Activated T-cell treated with anti-CD3 and anti-CD28 coated beads, Interleukin-2, amount 50 U/mL, for 48 hours (primary cell): ENCODE data around the gene WWOX.

ENCODE experiments used
- DNase-seq, 2 experiments: peaks; one replicate each; pipeline ENCODE4 v3.0.0-alpha.2; 2020

WWOX gene

DNA sequence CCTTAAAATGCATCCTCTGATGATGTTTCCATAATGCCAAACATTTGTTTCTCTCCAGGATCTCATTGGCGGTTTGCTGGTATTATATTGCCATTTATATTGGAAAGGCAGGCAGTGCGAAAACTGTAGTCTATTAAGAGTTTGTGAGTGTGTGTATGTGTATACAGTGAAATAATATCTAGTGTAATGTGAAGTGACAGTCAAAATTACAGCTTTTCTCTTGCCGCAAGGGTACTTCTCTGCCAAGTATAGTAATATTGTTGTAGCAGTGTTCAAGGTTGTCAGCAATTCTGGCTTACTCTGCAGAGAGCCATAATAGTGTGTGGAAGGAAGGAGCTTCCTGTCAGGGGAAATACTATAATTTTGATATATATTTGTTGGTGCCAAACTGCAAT, 178.6 kb downstream of the WWOX start:
- DNase-seq = no peak

DNA sequence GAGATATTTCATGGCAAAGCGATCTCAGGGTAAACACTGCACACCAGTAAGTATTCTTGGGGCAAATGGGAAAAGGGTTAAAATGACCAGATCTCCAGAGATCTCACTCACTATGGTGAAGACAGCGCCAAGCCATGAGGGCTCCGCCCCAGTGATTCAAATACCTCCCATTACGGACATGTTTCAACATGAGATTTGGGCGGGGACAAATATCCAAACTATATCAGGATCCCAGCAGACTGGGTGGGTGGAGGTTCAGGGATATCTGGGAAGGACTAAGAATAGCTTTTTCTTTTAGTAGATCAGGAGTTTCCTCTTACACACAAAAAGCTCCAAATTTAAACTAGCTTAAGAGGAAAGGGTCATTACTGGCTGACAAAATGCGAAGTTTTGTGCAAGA, 181.7 kb downstream of the WWOX start:
- no peak for DNase-seq

DNA sequence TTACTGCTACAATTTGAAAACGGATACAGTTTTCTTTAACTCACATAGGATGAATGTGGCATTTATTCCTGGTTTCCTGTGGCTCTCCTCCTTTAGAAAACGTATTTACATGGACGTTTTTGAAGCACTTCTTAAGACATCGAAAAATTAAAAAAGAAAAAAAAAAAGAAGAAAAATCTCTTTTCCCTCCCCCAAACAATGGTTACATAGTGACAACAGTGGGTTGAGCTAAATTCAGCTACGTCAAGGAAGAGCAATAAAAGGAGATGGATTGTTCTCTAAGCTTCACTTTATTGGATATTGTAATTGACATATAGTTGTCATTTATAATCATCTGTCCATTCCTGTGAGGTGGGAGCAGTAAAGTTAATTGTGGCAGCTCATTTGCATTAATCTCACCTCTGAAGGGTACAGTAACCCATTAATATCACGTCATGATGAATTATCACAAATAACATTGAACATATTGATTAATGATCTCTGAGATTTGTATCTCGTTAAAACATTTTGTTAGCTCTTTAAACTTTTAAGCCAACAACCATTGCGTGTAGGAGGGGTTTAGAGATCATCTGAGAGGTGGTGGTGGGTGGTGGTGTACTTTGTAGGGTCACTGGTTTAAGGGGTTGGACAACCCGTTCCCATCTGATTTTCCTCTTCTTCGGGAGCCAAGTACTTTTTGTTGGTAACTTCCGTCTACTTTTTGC, 184.2 kb downstream of the WWOX start:
- no peak for DNase-seq

DNA sequence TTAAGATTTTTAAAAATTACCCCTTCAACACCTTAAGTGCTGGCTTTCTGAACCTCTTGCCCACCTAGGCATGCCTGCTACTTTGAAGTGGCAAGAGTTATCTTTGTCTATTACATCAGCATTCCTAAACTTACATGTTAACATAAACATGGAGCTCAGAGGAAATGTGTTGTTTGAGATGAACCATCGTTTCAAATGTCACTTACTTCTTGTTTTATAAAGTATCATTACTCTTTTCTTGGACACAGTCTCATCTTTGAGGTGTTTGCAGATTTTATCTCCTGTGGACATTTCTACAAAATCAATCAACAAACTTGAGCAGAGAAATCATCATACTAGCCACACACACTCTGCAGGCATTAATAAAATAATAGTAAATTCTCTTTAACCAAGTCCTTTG, 184.9 kb downstream of the WWOX start:
- no peak for DNase-seq

DNA sequence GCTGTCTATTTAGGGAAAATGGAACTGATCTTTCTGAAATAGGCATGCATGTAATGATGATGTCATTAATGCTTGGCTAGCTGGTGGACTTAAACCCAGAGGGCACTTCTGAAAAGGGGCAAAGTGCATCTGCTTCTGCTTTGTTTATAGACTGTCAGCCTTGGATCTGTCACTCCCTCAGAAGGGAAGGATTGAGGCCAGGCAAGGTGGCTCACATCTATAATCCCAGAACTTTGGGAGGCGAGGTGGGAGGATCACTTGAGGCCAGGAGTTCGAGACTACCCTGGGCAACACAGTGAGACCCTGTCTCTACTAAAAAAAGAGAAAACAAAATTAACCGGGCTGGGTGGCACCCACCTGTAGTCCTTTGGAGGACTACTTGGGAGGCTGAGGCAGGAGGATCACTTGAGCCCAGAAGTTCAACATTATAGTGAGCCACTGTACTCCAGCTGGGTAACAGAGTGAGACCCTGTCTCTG, 185.5 kb downstream of the WWOX start:
- no peak for DNase-seq

DNA sequence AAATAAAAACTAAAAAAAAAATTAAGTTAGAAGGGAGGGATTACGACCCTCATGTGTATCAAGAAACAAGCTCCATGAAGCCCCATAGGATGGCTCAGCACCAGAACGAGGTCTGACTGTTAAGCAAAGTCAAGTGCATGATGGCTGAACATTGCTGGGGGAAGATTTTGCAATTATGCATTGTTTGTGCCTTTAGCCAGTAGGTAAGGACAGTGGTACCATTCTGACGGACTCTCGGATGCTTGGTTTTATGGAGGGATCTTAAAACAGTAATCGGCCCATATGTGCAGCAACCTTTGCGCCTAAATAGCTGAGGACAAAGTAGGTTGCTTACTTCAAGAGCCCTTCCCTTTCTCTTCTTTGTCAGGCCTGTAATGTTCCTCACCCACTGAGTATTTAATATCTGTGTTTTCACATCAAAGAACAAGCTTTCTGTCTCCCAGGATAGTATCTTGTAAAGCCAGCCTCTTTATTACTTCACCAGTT, 186.0 kb downstream of the WWOX start:
- no peak for DNase-seq

DNA sequence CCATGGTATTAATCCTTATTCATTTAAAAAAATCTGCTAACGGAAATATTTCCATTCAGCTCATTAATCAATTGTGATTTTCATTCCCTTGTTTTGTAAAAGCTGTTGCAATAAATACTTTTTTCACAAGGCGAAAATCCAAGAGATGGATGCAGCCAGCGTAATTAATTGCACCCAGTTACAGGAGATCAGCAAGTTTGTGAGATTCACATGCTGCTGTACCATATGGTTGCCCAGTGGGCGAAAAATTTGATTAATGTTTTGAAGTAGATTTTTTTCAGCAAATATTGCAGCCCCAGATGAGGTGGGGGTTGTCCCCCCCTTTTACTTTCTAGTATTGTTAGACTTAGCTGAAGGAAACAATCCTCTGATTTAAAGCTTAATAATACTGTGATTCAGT, 186.6 kb downstream of the WWOX start:
- DNase-seq = no peak

DNA sequence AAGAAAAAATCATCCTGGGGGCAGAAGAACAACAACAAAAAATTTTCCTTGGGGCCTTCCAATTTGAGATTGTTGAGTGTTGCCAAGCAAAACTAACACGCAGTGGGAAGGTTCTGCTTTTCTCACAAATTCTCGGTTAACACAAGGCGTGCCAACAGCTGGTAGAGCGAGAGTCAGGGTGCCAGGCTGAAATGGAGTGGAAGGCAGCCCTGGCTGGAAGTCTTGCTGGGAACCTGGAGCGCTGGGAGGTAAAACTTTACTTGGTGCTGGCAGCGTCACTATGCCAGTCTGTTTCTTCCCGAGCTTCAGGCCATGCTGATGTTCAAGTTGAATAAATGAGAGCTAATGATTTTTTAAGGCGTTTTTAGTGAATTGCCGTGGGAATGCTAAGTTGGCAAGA, 189.4 kb downstream of the WWOX start:
- DNase-seq = no peak

DNA sequence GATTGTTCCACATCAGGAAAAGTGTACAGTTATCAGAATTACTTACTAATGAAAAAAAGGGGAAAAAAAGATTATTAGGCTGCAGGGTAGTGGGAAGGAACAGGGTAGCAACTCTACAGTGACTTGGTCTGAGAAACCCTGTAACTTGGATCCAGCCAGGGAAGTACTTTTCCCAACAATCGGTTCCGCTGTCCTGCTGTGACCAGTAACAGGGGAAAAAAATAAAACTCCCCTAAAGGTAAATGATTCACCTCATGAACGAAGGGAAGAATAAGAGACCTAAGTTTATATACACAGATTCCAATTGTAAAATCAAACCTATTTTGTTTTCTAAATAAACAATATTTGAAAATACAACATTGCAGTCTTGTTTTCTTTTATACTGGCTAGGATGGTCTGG, 189.9 kb downstream of the WWOX start:
- DNase-seq = no peak

DNA sequence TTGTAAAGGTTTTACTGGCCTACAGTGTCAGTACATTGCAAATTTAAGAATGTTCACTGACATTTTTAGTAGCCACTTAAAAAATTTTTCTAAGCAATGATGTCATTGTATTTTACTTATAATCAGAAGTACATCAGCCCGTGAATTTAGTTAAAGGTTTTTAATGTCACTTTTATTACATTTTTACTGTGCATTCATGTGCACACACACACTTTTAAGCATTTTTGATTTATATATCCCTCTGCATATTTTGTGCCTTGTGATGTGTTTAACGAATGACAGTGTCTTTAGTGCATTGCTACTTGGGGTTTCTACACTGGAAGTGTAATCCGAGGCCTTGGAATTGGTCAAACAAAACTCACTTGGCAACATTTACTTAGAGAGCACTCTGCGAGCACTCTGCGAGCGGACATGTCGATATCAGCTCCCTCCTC, 190.4 kb downstream of the WWOX start:
- no peak for DNase-seq

DNA sequence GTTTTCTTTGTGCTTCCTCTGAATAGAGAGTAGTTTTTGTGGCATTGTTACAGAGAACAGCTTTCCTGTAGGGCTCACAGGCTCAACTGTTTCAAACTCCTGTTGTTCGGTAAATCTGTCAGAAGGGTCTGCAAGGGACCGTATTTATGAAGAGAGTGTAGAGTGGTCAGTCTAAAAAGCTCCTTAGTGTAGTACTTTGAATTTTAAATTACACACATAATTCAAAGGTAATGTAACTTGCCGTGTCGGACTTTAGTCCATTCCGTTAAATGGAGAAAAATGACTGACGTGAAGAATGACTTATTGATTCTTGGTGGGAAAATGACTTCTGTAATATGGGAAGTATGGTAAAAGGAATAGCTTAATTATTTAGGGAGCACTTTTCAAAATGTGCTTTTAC, 190.9 kb downstream of the WWOX start:
- no peak for DNase-seq

DNA sequence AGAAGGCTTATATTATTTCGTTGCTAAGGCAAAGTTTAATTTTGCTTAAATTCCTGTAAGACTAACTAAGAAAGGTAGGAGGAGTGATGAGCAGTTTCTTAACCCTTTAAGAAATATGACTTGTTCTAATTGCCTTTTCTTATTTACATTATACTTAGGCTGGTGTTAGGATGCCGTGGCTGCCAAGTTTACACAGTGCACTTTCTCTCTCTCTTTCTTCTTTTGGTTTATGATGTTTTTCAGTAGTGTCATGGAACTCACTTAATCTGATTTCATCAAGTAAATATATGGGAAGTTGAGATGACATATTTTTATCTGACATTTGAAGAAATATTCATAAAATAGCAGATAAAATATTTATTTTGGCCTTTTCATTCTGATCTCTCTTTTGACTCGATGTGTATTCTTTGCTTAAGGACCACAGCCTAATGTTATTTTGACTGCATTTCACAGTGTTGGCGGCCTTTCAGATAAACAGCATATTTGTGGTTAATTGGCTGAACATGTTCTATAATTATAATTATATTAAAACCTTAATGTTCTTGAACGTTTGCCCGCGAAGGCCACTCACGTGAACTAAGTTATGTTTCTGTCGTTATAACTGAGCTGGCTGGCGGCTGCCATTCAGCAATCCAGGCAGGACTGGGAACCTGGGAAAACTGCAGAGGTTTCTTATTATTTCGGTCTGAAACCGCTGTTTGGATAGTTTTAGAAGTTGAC, 191.6 kb downstream of the WWOX start:
- no peak for DNase-seq

DNA sequence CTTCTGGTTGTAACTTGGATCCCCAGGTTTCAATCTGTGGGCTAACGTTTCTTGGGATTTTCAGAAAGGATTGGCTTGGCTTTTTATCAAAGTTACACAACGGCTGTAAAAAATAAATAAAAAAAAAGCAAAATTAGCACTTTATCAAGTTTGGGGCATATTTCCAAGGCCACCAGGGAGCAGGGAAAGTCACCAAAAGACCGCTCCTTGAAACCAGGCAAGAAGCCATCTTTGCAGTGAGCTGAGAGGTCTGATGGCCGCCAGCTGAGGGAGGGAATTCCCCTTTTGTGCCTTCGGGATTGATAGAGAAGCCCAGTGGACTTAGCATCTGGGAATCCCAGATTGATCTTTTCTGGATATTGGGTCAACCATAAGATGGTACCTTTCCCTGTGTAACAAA, 192.2 kb downstream of the WWOX start:
- no peak for DNase-seq

DNA sequence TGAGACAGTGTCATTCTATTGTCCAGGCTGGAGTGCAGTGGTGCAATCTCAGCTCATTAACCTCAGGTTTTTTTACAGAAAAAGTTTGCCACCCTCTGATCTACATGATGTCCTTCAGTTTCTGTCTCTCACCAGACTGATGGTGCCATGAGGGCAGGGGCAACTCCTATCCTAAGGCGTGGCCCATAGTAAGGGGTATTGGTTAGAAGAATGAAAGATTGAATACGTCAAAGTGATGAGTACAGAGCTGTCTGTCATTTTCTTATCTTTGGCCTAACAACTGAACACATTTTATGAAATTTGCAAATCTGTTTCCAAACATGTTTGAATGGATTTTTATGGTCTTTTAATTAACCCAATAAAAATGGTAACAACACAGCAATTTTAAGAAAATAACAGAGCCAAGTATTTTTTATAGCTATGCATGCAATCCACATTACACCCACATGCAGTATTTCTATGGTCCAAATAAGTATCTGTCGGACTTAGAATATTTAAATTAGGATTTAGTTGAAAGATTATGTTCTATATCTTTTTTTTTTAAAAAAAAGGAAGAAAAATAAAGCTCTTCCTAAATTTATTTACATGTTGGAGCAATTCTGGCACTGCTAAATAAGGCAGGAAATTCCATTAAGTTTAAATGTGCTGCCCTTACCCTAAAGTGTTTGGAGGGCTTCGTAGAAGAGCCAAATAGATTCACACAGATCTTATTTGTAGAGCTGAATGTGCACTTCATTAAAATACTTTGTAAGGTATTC, 192.8 kb downstream of the WWOX start:
- DNase-seq = no peak

DNA sequence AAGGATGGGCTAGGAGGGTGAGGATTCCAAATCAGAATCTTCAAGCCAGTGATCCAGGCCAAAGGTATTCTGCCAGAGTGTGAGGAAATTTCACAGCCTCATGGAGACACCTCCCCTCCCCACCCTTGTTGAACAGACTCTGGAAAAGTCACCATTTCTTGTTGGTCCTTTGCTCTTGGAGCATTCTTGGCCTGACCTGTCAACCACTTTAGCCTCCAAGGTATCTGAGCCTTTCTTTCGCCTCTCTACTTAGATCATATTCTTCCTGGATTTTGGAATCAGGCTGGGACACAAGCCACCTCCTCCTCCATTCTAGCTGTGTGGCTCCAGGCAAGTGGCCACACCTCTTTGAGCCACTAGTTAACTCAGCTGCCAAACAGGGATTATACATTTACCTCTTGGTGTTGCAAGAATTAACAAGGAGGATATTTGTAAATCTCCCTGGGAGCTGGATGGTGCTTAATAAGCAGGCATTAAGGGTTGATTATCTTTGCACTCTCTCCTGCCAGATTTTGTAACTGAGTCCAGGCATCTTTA, 193.5 kb downstream of the WWOX start:
- no peak for DNase-seq

DNA sequence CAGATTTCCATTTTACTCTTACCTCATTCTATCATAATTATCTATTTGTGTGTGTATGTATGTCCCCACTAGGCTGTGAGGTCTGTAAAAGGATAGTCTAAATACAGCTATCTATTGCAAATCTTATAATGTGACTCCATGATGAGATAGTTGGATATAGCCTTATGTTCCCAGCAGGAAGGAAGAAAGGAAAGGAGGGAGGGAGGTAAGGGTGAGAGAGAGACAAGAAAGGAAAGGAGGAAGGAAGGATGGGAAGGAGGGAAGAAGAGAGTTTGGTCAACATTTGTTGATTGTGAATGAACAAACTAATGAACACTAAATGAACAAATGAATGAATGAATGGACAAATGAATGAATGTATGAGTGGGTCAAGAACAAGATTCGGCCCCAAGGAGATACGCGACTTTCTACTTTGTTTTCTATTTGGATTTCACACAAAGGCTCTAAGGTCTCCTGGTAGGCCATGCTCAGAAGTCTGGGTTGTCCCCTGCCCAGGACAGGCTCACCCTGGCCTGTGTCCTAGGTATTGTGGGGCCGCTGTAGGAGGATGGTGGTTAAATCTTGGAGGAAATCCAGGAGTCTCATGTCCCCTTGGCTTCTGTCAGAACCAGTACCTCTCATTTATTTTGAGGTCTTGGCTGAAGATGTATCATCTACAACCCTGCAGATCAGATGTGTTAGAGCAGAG, 195.2 kb downstream of the WWOX start:
- DNase-seq = no peak

DNA sequence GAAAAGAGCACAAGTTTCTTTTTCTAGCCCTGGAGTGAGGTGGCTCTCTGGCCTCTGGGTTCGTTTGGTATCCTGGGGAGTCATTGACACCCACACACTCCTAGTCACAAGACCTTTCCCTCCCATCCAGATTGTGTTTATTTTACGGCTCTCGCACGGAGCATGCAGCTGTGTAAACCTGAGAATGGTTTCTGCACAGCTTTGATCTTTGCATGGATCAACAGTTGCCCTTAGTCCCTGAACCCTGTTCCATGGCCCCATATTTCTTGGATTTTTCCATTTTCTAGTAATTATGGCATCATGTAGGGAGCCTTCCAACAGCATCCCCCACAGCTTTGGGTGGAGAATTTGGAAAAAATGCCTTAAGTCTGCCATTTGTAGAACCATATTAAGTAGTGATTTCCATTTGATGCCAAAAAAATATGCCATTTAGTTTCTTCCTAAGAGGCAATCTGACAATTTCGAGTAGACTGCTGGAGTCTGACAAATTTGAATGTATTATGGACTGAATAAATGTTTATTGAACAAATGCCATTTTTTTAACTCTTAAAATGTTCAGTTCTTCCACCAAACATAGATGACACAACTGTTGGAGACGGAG, 197.7 kb downstream of the WWOX start:
- DNase-seq = no peak

DNA sequence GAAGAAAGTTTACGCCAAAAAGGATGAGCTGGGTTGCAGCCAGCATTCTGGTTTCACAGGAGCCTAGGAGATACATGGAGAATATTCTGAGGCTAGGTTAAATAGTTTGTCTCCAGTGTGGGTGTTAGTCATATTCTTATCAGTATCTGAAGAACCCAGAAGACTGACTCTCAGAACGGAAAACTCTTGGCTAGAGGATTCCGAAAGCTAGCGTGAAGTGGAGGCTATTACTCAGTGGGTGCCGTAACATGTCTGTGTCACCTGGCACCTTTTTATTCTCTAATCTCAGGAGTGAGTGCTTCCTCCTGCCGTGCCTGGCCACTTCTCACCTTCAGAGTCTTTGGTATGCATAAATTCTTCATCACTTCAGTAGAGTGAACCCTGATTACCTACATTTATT, 199.5 kb downstream of the WWOX start:
- no peak for DNase-seq

DNA sequence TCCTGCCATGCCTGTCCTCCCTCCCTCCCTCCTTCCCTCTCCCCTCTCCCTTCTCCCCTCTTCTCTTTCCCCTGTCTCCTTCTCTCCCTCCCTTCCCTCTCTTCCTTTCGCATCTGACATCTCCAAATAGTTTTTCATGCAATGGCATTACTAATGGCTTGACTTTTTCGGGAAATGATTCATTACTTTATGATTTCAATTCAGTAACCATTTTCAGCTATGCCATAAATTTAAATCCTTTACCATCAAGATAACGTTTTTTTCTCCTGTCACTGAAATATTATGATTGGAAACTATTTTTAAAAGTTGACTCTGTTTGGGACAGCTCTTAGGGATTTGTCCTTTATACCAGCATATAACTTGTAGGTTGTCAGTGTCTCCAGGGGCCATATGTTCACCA, 201.0 kb downstream of the WWOX start:
- no peak for DNase-seq

DNA sequence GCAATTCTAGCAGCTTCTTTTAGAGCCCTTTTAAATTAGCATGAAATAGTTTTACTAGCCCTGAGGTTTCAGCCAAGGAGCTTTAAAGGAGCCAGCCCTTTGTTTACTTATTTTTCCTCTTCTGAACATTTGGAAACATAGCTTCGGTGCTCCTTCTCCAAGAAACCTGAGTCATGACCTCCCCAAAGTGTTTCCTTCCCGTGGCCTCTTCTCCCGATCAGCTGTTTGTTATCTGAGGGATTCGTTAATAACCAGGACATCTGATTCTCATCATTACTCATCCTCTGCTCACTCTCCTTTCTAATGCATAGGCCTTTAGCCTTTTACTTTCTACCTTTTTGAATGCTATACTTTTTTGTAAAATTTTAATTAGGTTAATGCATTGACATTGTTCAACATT, 204.5 kb downstream of the WWOX start:
- no peak for DNase-seq

DNA sequence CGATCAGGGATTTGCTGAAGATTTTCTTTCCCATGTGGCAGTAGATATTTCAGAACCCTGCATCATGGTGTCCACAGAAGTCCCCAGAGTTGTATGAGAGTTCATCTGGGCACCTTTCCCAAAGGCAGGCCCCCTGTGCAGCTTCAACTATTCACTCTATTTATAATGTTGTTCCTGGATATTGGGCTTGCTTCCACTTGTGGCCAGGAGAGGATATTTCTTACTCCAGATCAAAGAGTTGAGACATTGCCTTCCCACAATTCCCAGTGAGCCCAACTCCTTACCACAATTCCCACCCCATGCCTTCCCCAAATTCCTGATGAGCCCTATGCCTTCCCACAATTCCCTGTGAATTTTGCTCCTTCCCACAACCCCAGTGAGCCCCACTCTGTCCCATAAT, 206.9 kb downstream of the WWOX start:
- DNase-seq = no peak

DNA sequence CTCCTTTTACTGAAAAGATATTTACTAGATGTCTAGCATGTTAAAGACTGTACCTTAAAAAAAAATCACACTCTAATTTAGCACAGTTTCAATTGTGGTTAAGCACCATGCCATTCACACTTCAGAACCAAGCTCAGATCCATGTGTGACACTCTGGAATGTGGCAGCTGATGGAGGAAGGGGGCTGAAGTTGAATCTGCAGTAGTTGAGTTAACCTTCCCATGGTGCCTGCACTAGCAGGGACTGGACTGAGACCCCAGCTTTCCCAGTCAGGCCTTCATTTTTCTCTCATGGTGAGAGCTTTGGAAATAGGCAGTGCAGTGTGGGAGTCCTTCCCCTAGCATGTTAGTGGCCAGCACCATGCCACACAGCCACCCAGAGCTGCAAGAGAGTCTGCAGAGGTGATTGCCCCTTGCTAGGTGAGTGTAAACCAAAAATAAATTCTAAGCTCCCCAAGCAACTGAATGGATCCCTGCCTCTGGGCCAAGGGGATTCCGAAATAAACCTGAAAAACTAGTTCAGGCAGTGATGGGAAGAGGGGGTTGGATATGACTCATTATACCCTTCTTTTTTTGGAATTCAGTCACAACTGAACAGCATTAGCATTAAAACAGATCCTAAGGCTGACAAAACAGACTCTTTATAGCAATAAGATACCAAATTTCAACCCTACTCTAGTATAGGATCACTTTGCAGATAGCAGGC, 208.5 kb downstream of the WWOX start:
- no peak for DNase-seq
